Measurements from ENCODE around the gene C2orf68. TPM values are rescaled to one million over a fixed set of nuclear protein-coding genes. Genes with fewer than 3 reads are reported as not detected.

The C2orf68 gene
- total and polyA plus RNA-seq, 2 of the 13 experiments (the other 11 are each of a cell fraction or from before 2014, with no cell fraction given): 47.1 to 77.4 TPM

GRCh38 chr2:85584354-85584856 is 27.5 kb downstream of the C2orf68 start, which contains the start of gene VAMP5 (continued):
- TF ChIP-seq ZBTB10 (CRISPR knock-in tag; IDR thresholded peaks at IDR 0.05; ENCODE audit: borderline replicate concordance) (0 out of 2 replicates have a peak, but pooled peaks have one; percentile 78), ZNF775 (CRISPR knock-in tag; IDR thresholded peaks at IDR 0.05; ENCODE audit: borderline replicate concordance) (no peak), DNMT1 (CRISPR knock-in tag; IDR thresholded peaks at IDR 0.05) (peak; percentile 88; the same call in 1 of the 2 replicates), WIZ (CRISPR knock-in tag; IDR thresholded peaks at IDR 0.05) (no peak; the same call in 1 of the 2 replicates), HNRNPUL1 (IDR thresholded peaks at IDR 0.05; ENCODE audit: low read depth, low read length) (0 out of 2 replicates have a peak, but pooled peaks have one; percentile 53), ZSCAN5A (CRISPR knock-in tag; IDR thresholded peaks at IDR 0.05; ENCODE audit: borderline replicate concordance) (peak; percentile 48; the same call in 1 of the 2 replicates), EP300 (IDR thresholded peaks at IDR 0.05; ENCODE audit: low read depth in 2 of 2, low read length in 2 of 2) (peak in 1 of 2 experiments; percentile 82; a peak in 2 of 4 replicates), EP300 (CRISPR knock-in tag; IDR thresholded peaks at IDR 0.05; ENCODE audit: borderline replicate concordance) (peak; percentile 48; the same call in 1 of the 2 replicates), SETDB1 (CRISPR knock-in tag; IDR thresholded peaks at IDR 0.05; ENCODE audit: borderline replicate concordance) (no peak), ZFP41 (CRISPR knock-in tag; IDR thresholded peaks at IDR 0.05; ENCODE audit: borderline replicate concordance) (peak; percentile 58; the same call in 1 of the 2 replicates), RAD51 (IDR thresholded peaks at IDR 0.05; ENCODE audit: borderline replicate concordance) (no peak), RFXANK (CRISPR knock-in tag; IDR thresholded peaks at IDR 0.05) (no peak), FIP1L1 (IDR thresholded peaks at IDR 0.05; ENCODE audit: borderline replicate concordance, insufficient read depth, low read depth, low read length) (no peak; the same call in 1 of the 2 replicates), ZNF234 (CRISPR knock-in tag; conservative IDR thresholded peaks at IDR 0.05) (0 out of 2 replicates have a peak, but pooled peaks have one; percentile 54), JARID2 (CRISPR knock-in tag; IDR thresholded peaks at IDR 0.05; ENCODE audit: insufficient replicate concordance) (peak; percentile 85), SOX6 (IDR thresholded peaks at IDR 0.05) (no peak), SOX6 (CRISPR knock-in tag; IDR thresholded peaks at IDR 0.05) (no peak; the same call in 1 of the 2 replicates), ZNF205 (CRISPR knock-in tag; IDR thresholded peaks at IDR 0.05) (peak; percentile 77; the same call in 1 of the 2 replicates), IKZF1 (IDR thresholded peaks at IDR 0.05) (no peak), CSRNP1 (CRISPR knock-in tag; IDR thresholded peaks at IDR 0.05) (peak; percentile 85; the same call in 1 of the 2 replicates), MED13 (CRISPR knock-in tag; IDR thresholded peaks at IDR 0.05) (peak; percentile 93), ZNF256 (CRISPR knock-in tag; conservative IDR thresholded peaks at IDR 0.05) (peak; percentile 25; the same call in 1 of the 2 replicates), TERF1 (CRISPR knock-in tag; IDR thresholded peaks at IDR 0.05) (peak; percentile 96), ZNF296 (CRISPR knock-in tag; conservative IDR thresholded peaks at IDR 0.05) (peak; percentile 96)
